Retinal pigment epithelial cell (primary cell): ENCODE data around the gene MYLK4.

Experiments
- DNase-seq: peaks from one replicate; pipeline ENCODE4 v3.0.0-alpha.2; 2010; ENCODE audit warnings: low read depth
- H3K4me3 ChIP-seq: 2 replicates; pipeline ENCODE4 v1.5.1; 2011; ENCODE audit warnings: mild to moderate bottlenecking, low read length, control low read depth, moderate library complexity
- TF ChIP-seq, protein P1 (sequence below): conservative IDR thresholded peaks from 2 replicates; pipeline ENCODE4 v1.5.1; 2011; ENCODE audit warnings: low read depth, low read length, control low read depth, inconsistent platforms

MYLK4 gene

DNA sequence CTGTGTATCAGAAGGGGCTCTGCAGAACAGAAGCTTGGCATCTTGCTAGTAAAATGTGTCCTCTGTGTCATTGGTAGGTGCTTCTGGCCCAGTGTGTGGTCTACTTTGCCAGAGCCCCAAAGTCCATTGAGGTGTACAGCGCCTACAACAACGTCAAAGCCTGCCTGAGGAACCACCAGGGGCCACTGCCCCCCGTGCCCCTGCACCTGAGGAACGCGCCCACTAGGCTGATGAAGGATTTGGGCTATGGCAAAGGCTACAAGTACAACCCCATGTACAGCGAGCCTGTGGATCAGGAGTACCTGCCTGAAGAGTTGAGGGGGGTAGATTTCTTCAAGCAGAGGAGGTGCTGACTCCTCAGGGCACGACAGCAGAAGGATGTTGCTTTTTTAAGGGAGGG is 34.2 kb upstream of the MYLK4 start:
- TF ChIP-seq, protein P1, sequence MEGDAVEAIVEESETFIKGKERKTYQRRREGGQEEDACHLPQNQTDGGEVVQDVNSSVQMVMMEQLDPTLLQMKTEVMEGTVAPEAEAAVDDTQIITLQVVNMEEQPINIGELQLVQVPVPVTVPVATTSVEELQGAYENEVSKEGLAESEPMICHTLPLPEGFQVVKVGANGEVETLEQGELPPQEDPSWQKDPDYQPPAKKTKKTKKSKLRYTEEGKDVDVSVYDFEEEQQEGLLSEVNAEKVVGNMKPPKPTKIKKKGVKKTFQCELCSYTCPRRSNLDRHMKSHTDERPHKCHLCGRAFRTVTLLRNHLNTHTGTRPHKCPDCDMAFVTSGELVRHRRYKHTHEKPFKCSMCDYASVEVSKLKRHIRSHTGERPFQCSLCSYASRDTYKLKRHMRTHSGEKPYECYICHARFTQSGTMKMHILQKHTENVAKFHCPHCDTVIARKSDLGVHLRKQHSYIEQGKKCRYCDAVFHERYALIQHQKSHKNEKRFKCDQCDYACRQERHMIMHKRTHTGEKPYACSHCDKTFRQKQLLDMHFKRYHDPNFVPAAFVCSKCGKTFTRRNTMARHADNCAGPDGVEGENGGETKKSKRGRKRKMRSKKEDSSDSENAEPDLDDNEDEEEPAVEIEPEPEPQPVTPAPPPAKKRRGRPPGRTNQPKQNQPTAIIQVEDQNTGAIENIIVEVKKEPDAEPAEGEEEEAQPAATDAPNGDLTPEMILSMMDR, result no peak

DNA sequence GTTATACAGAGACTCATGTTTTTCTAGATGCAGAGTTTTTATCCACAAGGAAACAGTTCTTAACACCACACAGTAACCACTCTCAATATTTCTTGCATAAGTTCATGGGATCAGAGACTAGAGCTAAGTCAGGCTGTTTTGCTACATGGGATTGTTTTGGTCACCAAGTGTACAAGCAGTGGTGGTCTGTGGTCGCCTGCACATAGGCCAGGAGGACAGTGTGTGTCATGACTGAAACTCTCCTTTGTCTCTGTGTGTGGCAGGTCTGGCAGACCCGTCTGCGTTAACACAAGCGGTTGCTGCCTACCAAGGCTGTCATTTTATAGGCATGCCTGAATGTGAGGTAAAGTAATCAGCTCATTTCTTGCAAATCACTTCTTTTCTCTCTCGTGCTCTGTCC is 33.3 kb upstream of the MYLK4 start:
- H3K4me3 ChIP-seq, result no peak overlapping the region
- DNase-seq, result no peak
- TF ChIP-seq, protein P1, result no peak

More for the DNA sequence above, 34.2 kb upstream of the MYLK4 start:
- DNase-seq, result no peak
- no peak overlapping the region for H3K4me3 ChIP-seq

DNA sequence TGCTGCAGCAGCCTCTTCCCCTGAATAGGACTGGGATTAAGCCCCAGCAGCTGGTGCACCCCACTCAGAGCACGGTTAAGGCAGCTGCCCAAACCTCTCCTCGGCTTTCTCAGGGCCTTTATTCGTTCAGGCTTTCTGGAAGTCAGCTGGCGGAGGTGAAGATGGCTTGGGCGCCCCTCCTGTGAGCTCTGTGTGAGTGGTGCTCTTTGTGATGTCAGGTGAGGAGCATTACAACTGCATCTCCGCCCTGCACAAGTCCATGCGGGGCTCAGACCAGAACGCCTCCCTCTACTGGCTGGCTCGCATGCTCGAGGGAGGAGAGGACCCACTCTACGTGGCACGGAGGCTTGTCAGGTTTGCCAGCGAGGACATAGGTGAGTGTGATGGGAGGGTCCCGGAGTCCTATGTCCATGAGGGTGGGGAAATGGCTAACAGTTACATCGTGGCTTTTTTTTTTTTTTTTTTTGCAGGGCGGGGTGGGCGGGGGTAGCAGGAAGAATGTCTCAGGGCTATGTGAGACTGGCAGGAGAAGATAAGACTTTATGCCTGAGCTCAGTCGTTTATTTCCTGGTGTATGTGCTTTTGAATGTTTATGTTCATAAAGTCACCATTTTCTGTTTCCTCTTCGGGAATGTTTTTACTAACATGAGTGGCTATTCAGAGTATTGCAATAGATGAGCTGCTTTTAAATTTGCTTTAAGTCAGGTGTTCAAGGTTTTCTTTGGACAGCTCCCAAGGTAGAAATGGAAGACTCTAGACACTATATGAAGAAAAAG is 32.7 kb upstream of the MYLK4 start:
- H3K4me3 ChIP-seq, result no peak overlapping the region
- TF ChIP-seq, protein P1, result peak; percentile 14
- no peak for DNase-seq

DNA sequence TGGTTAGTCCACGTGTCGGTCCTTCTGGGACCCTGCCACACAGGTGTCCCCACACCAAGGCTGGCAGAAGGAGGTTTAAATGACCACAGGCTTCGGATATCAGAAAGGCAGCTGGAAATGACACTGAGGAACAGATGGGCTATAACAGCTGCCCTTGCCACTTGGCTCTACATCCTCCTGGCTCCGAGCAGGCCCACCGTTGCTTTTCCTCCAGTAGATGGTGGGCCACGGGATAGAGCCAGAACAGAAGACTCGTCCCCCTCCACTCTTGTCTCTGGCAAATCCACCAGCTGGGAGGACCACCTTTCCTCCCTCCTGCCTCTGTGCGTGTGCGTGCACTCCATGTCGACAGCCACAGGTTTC is 32.1 kb upstream of the MYLK4 start:
- DNase-seq, result no peak
- TF ChIP-seq, protein P1, result no peak
- no peak overlapping the region for H3K4me3 ChIP-seq

DNA sequence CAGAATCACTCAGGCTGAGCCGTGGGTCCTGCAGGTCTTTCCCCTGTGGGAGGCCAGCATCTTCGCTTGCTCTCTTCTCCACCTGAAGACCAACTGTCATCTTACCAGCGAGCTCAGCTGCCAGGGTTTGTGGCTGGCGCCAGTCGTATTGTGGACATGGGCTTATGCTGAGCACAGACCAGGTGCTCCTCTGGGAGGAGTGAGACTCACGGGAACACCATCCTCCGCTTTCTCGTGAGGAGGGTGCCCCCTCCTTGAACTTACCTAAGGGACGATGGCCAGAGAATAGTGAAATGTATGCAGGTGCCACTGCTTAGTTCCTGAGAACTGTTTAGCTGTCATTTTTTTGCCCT is 31.6 kb upstream of the MYLK4 start:
- H3K4me3 ChIP-seq, result no peak overlapping the region
- no peak for DNase-seq
- TF ChIP-seq, protein P1, result no peak

DNA sequence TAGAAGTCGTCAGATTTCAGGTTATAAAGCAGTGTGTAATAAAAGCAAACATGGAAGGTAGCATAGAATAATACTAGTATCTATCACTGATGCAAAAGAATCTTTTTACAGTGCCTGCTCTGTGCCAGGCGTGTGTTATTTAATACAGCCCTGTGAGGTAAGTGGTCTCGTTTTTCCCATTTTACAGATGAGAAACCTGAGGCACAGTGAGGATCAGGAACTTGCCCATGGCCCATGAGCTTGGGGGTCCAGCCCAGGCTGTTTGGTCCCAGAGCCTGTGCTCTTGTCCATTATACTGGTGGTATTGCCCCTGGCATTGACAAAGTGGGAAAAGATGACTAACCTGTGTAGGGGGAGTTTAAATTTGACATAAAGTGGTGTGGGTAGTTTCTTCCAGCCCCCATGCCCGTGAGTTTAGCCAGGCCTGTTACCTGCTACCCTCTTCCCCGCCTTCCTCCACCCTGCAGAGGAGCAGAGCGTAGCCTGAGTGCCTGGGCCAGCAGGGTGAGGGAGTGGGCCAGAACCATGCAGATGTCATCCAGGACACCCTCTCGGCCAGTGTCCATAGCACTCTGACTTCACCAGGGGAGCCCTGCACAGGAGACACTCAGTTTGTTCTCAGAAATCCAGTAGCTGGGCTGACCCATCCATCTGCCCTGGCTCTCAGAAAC is 31.1 kb upstream of the MYLK4 start:
- DNase-seq, result no peak
- H3K4me3 ChIP-seq, result no peak overlapping the region
- TF ChIP-seq, protein P1, result no peak
